GM12865 (cell line): ENCODE data around the gene RPL3.
"Not testable (repeated sequence)": the region's sequence is repeated elsewhere in the genome, so short reads cannot be mapped to it uniquely, and the experiment has no call there.

ENCODE experiments used
- DNase-seq: peaks from one replicate; pipeline ENCODE4 v3.0.0; 2010; ENCODE audit warnings: low read depth
- H3K4me3 ChIP-seq: 2 replicates; pipeline ENCODE4 v1.5.1; 2011; ENCODE audit warnings: mild to moderate bottlenecking, low read depth, low read length, control low read depth
- CTCF ChIP-seq: IDR thresholded peaks from 2 replicates; pipeline ENCODE4 v1.5.1; 2011; ENCODE audit warnings: low read length, control low read depth, low read depth, inconsistent platforms; ENCODE audit not compliant: insufficient read depth; ENCODE audit errors: missing control alignments

The RPL3 gene

GRCh38 chr22:39344046-39344390 is 24.6 kb upstream of the RPL3 start:
- H3K4me3 ChIP-seq: no peak overlapping the region
- no peak for TF ChIP-seq CTCF
- no peak for DNase-seq

GRCh38 chr22:39343259-39344045 is 24.0 kb upstream of the RPL3 start:
- DNase-seq: peak; percentile 67
- TF ChIP-seq CTCF: peak; percentile 77
- no peak overlapping the region for H3K4me3 ChIP-seq

- DNase-seq: no peak
- no peak overlapping the region for H3K4me3 ChIP-seq
- no peak for TF ChIP-seq CTCF
Observed at GRCh38 chr22:39341179-39341578, 21.8 kb upstream of the RPL3 start.

- not testable (repeated sequence) for H3K4me3 ChIP-seq, DNase-seq
Observed at GRCh38 chr22:39339775-39340174, 20.4 kb upstream of the RPL3 start.

GRCh38 chr22:39336411-39336810 is 17.0 kb upstream of the RPL3 start:
- no peak for DNase-seq
- TF ChIP-seq CTCF: no peak
- H3K4me3 ChIP-seq: no peak overlapping the region

GRCh38 chr22:39332441-39333064 is 13.1 kb upstream of the RPL3 start:
- DNase-seq: peak; percentile 58
- TF ChIP-seq CTCF: no peak
- no peak overlapping the region for H3K4me3 ChIP-seq

- not testable (repeated sequence) for DNase-seq, H3K4me3 ChIP-seq
Observed at GRCh38 chr22:39330553-39330952, 11.1 kb upstream of the RPL3 start.
